Central memory CD4-positive, alpha-beta T cell (primary cell): ENCODE measurements around the gene KRT7.
"Not testable (repeated sequence)": the region's sequence is repeated elsewhere in the genome, so short reads cannot be mapped to it uniquely, and the experiment has no call there.

Experiments
- DNase-seq: peaks from one replicate; pipeline ENCODE4 v3.0.0; 2022

Gene KRT7

GRCh38 chr12:52280796-52281560, 47.9 kb downstream of the KRT7 start:
- DNase-seq, result no peak

- no peak for DNase-seq
Observed at GRCh38 chr12:52284562-52285171, 51.6 kb downstream of the KRT7 start.

- DNase-seq, result no peak
Observed at GRCh38 chr12:52285172-52285745, 52.2 kb downstream of the KRT7 start.

- no peak for DNase-seq
Observed at GRCh38 chr12:52285851-52286530, 52.9 kb downstream of the KRT7 start.

- not testable (repeated sequence) for DNase-seq
Observed at GRCh38 chr12:52286857-52287785, 54.1 kb downstream of the KRT7 start.

GRCh38 chr12:52287816-52288805, 55.1 kb downstream of the KRT7 start:
- not testable (repeated sequence) for DNase-seq

- not testable (repeated sequence) for DNase-seq
Observed at GRCh38 chr12:52290483-52291134, 57.6 kb downstream of the KRT7 start.

GRCh38 chr12:52291267-52291935, 58.4 kb downstream of the KRT7 start, which contains the start of gene KRT81:
Gene KRT81 (minus strand): TSS chr12:52291534. CDS start chr12:52291465, 69 bp downstream.
- no peak for DNase-seq

- DNase-seq, result no peak
Observed at GRCh38 chr12:52293926-52294325, 60.9 kb downstream of the KRT7 start.

GRCh38 chr12:52294803-52295202, 61.8 kb downstream of the KRT7 start:
- no peak for DNase-seq

GRCh38 chr12:52295663-52296062, 62.6 kb downstream of the KRT7 start:
- no peak for DNase-seq

- DNase-seq, result no peak
Observed at GRCh38 chr12:52296572-52297215, 63.7 kb downstream of the KRT7 start.
